ENCODE measurements around the gene TMEM150B.

TMEM150B gene

DNA sequence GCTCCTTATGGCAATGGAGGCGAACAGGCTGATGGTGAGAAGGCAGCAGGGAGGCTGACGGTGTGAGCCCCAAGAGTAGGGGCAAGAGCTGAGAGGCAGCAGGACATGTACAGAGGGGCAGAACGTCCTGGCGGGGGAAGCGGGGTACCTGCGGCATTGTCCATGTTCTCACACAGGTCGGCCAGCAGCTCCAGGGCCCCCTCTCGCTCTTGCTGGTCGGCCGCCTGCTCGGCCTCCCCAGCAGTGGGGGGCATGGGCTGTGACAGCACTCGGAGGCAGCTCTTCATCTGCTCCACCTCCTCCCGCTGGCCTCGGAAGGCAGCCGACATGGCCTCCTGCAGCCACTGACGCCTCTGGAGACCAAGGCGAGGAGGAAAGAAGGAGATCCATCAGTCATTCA lies 47.6 kb downstream of the TMEM150B start:
- peaks cover 6% of the 10 kb centered on the region for H3K4me1 ChIP-seq (ENCODE audit: control insufficient read depth, insufficient read depth, low read length)
- no peak overlapping the region for H3K9ac ChIP-seq (ENCODE audit: low read depth, low read length)
- no peaks in the 10 kb centered on the region for H3K9me3 ChIP-seq (ENCODE audit: control insufficient read depth, insufficient read depth, low read length)
- no peak overlapping the region for H3K4me3 ChIP-seq (ENCODE audit: low read depth, low read length)
- peaks cover 18% of the 10 kb centered on the region for H3K36me3 ChIP-seq (ENCODE audit: control insufficient read depth, insufficient read depth, low read length)
- no peaks in the 10 kb centered on the region for H3K27me3 ChIP-seq (ENCODE audit: control insufficient read depth, insufficient read depth, low read length)

DNA sequence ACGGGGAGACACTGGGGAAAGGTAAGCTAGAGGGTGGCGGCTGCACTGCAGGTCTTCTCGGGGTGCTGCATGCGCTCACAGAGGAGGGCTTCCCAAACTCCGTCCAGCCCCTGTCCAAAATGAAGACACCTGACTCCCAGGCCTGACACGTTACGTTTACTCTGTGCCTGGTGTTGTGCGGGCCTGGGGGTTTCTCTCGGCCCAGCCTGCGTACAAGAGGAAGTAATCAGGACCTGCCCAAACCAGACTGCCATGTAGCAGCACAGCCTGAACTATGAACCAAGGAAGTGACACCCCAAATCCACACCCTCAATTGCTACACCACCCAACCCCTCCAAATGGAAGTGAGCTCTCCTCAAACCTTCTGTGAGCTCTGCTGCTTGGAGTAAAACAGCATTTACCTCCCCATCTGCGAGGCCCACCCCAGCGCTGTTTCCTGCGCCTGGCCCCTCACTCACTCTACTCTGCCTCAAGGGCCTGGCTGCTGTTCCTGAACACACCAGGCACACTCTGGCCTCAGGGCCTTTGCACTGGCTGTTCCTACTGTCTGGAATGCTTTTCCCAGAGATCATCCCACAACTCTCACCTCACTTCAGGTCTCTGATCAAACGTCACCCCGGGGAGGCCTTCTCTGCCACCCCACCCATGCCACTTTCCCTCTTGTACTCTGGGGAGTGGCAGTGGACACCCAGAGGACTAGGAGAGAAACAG lies 48.3 kb downstream of the TMEM150B start:
- Histone ChIP-seq H3K4me1 (ENCODE audit: control insufficient read depth, insufficient read depth, low read length) (peaks cover 6% of the 10 kb centered on the region), H3K4me3 (ENCODE audit: low read depth, low read length) (no peak overlapping the region), H3K9me3 (ENCODE audit: control insufficient read depth, insufficient read depth, low read length) (no peaks in the 10 kb centered on the region), H3K36me3 (ENCODE audit: control insufficient read depth, insufficient read depth, low read length) (peaks cover 18% of the 10 kb centered on the region), H3K9ac (ENCODE audit: low read depth, low read length) (no peak overlapping the region), H3K27me3 (ENCODE audit: control insufficient read depth, insufficient read depth, low read length) (no peaks in the 10 kb centered on the region)

DNA sequence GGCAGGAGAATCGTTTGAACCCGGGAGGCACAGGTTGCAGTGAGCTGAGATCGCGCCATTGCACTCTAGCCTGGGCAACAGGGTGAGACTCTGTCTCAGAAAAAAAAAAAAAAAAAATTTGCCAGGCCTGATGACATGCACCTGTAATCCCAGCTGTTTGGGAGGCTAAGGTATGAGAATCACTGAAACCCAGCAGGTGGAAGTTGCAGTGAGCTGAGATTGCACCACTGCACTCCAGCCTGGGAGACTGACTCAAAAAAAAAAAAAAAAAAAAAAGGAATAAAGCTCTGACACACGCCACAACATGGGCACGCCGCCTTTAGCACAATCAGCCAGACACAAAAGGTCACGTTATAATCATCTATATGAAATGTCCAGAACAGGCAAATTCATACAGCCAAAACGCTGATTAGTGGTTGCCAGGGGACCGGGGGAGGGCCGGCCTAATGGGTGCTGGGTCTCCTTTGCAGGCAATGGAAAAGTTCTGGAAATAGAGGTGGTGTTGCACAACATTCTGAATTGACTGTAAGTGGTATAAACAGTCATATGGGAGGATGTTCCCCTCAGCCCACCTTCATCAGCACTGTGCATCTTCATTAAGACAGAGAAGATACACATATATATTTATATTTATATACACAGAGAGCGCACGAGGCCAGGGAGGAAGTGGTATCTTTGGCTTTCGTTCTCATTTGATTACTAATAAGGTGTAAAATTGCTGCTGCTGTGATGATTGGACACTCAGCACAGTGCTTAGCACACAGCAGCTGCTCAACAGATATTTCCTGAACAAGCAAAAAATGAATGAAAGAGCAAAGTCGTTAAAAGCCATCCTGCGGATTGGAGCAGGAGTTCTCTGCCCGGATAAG lies 49.1 kb downstream of the TMEM150B start:
- Histone ChIP-seq H3K4me3 (ENCODE audit: low read depth, low read length) (no peak overlapping the region), H3K9me3 (ENCODE audit: control insufficient read depth, insufficient read depth, low read length) (no peaks in the 10 kb centered on the region), H3K9ac (ENCODE audit: low read depth, low read length) (no peak overlapping the region), H3K4me1 (ENCODE audit: control insufficient read depth, insufficient read depth, low read length) (peaks cover 2% of the 10 kb centered on the region), H3K36me3 (ENCODE audit: control insufficient read depth, insufficient read depth, low read length) (peaks cover 18% of the 10 kb centered on the region), H3K27me3 (ENCODE audit: control insufficient read depth, insufficient read depth, low read length) (no peaks in the 10 kb centered on the region)

DNA sequence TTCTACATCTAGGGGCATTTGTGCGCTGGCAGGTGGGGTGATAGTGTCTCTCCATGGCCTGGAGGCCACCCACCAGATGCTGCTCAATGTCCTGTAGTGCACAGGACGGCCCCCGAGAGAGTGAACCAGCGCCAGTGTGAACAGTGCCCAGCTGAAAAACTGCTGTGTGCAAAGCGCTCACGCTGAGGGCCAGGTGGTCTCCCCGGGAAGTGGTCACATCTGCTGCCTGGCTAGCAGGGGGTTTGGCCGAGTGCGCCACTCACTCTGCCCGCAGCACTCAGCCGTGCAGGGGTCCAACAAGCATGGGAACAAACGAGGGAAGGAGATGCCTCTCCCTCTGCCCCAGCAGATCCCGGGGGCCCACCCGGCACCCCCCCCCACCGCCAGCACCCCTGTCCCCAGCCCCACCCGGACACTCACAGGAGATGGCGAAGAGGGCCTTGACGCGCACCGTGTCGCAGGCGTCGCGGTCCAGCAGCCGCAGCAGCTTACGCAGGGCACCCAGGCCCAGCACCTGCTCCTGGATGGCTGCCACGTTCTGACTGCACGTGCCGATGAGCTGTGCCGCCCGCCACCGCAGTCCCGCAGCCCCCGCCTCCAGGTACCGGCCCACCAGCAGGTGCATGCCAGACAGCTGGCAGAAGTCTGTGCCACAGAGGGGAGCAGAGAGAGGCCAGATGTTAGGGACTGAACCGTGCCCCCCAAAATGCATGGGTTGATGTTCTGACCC lies 51.0 kb downstream of the TMEM150B start:
- Histone ChIP-seq H3K4me3 (ENCODE audit: low read depth, low read length) (no peak overlapping the region), H3K9me3 (ENCODE audit: control insufficient read depth, insufficient read depth, low read length) (no peaks in the 10 kb centered on the region)

DNA sequence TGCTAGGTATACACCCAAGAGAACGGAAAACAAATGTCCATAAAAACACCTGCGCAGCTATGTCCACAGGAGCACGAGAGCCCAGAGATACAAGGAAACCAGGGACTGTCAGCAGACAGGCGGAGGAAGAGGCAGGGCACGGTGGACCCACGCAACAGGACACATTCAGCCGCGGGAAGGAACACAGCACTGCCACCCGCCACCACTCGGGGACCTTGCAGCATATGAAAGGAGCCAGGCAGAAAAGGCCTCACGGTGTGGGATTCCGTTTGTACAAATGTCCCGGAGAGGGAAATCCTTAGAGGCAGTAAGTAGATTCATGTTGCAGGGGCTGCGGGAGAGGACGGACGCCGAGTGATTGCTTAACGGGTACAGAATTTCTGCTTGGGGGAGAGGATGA lies 53.0 kb downstream of the TMEM150B start:
- peaks cover 12% of the 10 kb centered on the region for H3K36me3 ChIP-seq (ENCODE audit: control insufficient read depth, insufficient read depth, low read length)
- H3K9ac ChIP-seq (ENCODE audit: low read depth, low read length): no peak overlapping the region
- H3K9me3 ChIP-seq (ENCODE audit: control insufficient read depth, insufficient read depth, low read length): no peaks in the 10 kb centered on the region
- H3K27me3 ChIP-seq (ENCODE audit: control insufficient read depth, insufficient read depth, low read length): no peaks in the 10 kb centered on the region
- H3K4me1 ChIP-seq (ENCODE audit: control insufficient read depth, insufficient read depth, low read length): no peaks in the 10 kb centered on the region
- no peak overlapping the region for H3K4me3 ChIP-seq (ENCODE audit: low read depth, low read length)

More for the DNA sequence above, 51.0 kb downstream of the TMEM150B start:
- Histone ChIP-seq H3K27me3 (ENCODE audit: control insufficient read depth, insufficient read depth, low read length) (no peaks in the 10 kb centered on the region), H3K4me1 (ENCODE audit: control insufficient read depth, insufficient read depth, low read length) (no peaks in the 10 kb centered on the region), H3K9ac (ENCODE audit: low read depth, low read length) (no peak overlapping the region), H3K36me3 (ENCODE audit: control insufficient read depth, insufficient read depth, low read length) (peaks cover 18% of the 10 kb centered on the region)

DNA sequence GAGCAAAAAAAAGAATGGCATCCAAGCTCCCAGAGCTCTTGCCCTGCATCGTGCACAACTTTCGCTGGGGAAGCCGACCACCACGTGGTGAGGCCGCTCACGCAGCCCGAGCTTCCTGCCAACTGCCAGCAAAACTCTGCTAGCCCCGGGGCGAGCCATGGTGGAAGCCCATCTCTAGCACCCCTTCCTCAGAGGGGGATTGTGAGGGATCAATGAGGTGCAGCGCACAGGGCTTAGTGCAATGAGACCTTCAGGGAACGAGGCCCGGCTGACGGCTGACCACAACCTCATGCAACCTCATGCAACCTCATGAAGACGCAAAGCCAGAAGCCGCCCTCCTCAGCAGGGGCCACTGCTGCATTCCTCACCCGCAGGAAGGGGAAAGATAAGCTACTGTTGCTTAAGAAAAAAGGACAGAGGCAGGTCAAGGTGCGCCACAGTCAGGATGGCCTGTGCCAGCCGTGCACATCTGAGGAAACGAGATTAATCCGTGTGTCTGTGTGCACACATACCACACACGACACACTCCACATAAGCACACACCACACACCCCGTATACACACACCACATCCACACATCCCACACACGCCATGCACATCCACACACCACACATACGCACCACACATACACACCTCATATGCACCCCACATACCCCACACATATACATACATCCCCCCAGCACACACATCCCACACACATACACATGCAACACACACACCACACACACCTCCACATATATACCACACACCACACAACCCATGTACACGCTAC lies 54.8 kb downstream of the TMEM150B start:
- Histone ChIP-seq H3K9me3 (ENCODE audit: control insufficient read depth, insufficient read depth, low read length) (no peaks in the 10 kb centered on the region), H3K36me3 (ENCODE audit: control insufficient read depth, insufficient read depth, low read length) (peaks cover 9% of the 10 kb centered on the region), H3K4me3 (ENCODE audit: low read depth, low read length) (no peak overlapping the region), H3K9ac (ENCODE audit: low read depth, low read length) (no peak overlapping the region), H3K4me1 (ENCODE audit: control insufficient read depth, insufficient read depth, low read length) (no peaks in the 10 kb centered on the region), H3K27me3 (ENCODE audit: control insufficient read depth, insufficient read depth, low read length) (no peaks in the 10 kb centered on the region)

DNA sequence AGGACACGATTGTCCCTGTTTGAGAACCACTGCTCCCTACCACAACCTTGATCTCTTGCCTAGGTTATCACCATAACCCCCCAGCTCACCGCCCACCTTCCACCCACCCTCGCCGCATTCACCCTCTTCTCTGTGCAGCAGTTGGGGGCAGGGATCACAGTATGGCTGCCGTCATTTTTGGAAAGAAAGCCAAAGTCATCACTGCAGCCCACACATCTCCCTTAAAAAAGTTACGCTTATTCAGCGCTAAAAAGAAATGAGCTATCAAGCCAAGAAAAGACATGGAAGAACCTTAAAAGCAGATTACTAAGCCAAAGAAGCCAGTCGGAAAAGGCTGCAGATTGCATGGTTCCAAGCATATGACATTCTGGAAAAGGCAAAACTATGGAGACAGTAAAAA lies 55.8 kb downstream of the TMEM150B start:
- Histone ChIP-seq H3K27me3 (ENCODE audit: control insufficient read depth, insufficient read depth, low read length) (no peaks in the 10 kb centered on the region), H3K9ac (ENCODE audit: low read depth, low read length) (no peak overlapping the region), H3K4me1 (ENCODE audit: control insufficient read depth, insufficient read depth, low read length) (no peaks in the 10 kb centered on the region), H3K4me3 (ENCODE audit: low read depth, low read length) (no peak overlapping the region), H3K36me3 (ENCODE audit: control insufficient read depth, insufficient read depth, low read length) (peaks cover 9% of the 10 kb centered on the region), H3K9me3 (ENCODE audit: control insufficient read depth, insufficient read depth, low read length) (no peaks in the 10 kb centered on the region)

DNA sequence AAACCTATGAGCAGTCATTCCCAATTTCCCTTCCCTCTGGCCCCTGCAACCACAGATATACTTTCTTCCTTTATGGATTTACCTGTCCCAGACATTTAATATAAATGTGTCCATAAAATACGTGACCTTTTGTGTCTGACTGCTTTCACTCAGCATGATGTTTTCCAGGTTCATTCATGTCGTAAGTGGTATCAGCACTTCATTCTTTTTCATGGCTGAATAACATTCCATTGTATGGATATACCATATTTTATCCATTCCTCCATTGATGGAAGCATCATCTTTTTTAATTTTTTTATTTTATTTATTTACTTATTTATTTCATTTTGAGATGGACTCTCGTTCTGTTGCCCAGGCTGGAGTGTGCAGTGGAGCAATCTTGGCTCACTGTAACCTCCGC lies 58.3 kb downstream of the TMEM150B start:
- Histone ChIP-seq H3K4me3 (ENCODE audit: low read depth, low read length) (no peak overlapping the region), H3K36me3 (ENCODE audit: control insufficient read depth, insufficient read depth, low read length) (no peaks in the 10 kb centered on the region), H3K27me3 (ENCODE audit: control insufficient read depth, insufficient read depth, low read length) (no peaks in the 10 kb centered on the region), H3K9me3 (ENCODE audit: control insufficient read depth, insufficient read depth, low read length) (no peaks in the 10 kb centered on the region), H3K4me1 (ENCODE audit: control insufficient read depth, insufficient read depth, low read length) (no peaks in the 10 kb centered on the region), H3K9ac (ENCODE audit: low read depth, low read length) (no peak overlapping the region)

DNA sequence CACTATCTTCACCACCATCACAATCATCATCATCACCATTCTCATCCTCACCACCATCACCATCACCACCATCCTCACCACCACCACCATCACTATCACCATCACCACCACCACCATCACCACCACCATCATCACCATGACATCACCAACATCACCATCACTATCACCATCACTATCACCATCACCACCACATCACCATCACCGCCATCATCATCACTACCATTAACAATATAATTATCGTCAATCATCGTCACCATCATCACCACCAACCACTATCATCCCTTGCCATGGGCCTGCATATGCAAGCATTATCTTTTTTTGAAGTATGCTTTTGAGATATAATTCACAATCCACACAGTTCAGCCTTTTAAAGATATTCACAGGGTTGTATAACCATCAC lies 58.7 kb downstream of the TMEM150B start:
- Histone ChIP-seq H3K4me3 (ENCODE audit: low read depth, low read length) (no peak overlapping the region), H3K27me3 (ENCODE audit: control insufficient read depth, insufficient read depth, low read length) (no peaks in the 10 kb centered on the region), H3K9me3 (ENCODE audit: control insufficient read depth, insufficient read depth, low read length) (no peaks in the 10 kb centered on the region), H3K36me3 (ENCODE audit: control insufficient read depth, insufficient read depth, low read length) (no peaks in the 10 kb centered on the region), H3K9ac (ENCODE audit: low read depth, low read length) (no peak overlapping the region), H3K4me1 (ENCODE audit: control insufficient read depth, insufficient read depth, low read length) (no peaks in the 10 kb centered on the region)

DNA sequence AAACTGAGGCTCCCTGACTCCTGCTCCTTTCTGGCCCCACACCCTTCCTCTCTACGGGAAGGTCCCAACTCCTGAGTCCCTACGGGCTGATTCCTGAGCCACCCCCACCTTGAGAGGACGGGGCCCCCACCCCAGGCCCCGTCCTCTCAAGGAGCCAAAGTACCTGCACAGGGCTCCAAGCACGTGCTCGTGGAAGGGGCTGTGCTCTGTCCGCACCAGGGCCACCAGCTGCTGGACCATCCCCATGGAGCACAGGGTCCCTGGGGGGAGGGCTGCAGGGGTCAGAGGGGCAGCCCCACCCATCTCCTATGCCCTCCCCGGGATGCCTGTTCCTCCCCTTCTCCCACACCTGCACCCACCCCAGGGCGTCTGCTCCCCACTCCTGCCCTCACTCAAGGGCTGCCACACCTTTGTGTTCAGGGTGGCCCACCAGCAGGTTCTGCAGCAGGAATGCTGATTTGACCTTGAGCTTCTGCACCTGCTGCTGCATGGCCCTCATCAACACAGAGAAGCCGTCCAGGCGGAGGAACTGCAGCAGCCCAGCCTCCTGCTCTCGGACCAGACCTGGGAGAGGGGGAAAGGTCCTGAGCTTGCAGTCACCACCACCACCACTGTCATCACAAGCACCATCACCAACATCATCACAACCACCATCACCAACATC lies 59.3 kb downstream of the TMEM150B start:
- no peaks in the 10 kb centered on the region for H3K9me3 ChIP-seq (ENCODE audit: control insufficient read depth, insufficient read depth, low read length)
- H3K36me3 ChIP-seq (ENCODE audit: control insufficient read depth, insufficient read depth, low read length): no peaks in the 10 kb centered on the region
- H3K9ac ChIP-seq (ENCODE audit: low read depth, low read length): no peak overlapping the region
- H3K4me1 ChIP-seq (ENCODE audit: control insufficient read depth, insufficient read depth, low read length): no peaks in the 10 kb centered on the region
- no peak overlapping the region for H3K4me3 ChIP-seq (ENCODE audit: low read depth, low read length)
- H3K27me3 ChIP-seq (ENCODE audit: control insufficient read depth, insufficient read depth, low read length): no peaks in the 10 kb centered on the region

DNA sequence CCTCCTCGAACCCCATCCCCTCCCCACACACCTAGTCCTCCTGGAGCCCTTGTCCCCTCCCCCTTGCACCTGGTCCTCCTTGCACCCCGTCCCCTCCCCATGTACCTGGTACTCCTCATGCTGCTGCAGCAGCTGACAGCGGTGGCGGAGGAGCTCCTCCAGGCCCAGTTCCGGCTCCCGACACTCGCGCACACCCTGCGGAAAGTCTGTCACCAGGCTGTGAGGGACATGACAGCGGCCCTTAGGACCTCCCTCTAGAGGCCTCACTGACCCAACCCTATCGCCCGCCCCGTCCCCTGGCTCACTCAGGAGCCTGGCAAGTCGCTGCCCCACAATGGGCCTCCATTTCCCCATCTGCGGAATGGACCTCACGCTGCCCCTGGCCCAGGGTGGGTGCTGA lies 60.0 kb downstream of the TMEM150B start:
- Histone ChIP-seq H3K9me3 (ENCODE audit: control insufficient read depth, insufficient read depth, low read length) (no peaks in the 10 kb centered on the region), H3K4me3 (ENCODE audit: low read depth, low read length) (no peak overlapping the region), H3K9ac (ENCODE audit: low read depth, low read length) (no peak overlapping the region), H3K27me3 (ENCODE audit: control insufficient read depth, insufficient read depth, low read length) (no peaks in the 10 kb centered on the region), H3K4me1 (ENCODE audit: control insufficient read depth, insufficient read depth, low read length) (no peaks in the 10 kb centered on the region), H3K36me3 (ENCODE audit: control insufficient read depth, insufficient read depth, low read length) (no peaks in the 10 kb centered on the region)

Data from iPS-15b (cell line).